IPS-15b (cell line): Measurements from ENCODE around the gene COX7A1.

ENCODE experiments used
- H3K27me3 ChIP-seq: one replicate; pipeline ENCODE4 v1.6.1; 2013; ENCODE audit warnings: low read length; ENCODE audit not compliant: control insufficient read depth, insufficient read depth
- H3K36me3 ChIP-seq: one replicate; pipeline ENCODE4 v1.6.1; 2013; ENCODE audit warnings: low read length; ENCODE audit not compliant: control insufficient read depth, insufficient read depth
- H3K4me1 ChIP-seq: one replicate; pipeline ENCODE4 v1.6.1; 2013; ENCODE audit warnings: mild to moderate bottlenecking, low read length; ENCODE audit not compliant: control insufficient read depth, insufficient read depth
- H3K4me3 ChIP-seq: one replicate; pipeline ENCODE4 v1.5.1; 2013; ENCODE audit warnings: low read depth, low read length
- H3K9ac ChIP-seq: one replicate; pipeline ENCODE4 v1.6.1; 2013; ENCODE audit warnings: low read depth, mild to moderate bottlenecking, low read length
- H3K9me3 ChIP-seq: one replicate; pipeline ENCODE4 v1.6.1; 2013; ENCODE audit warnings: mild to moderate bottlenecking, low read length; ENCODE audit not compliant: control insufficient read depth, insufficient read depth

The COX7A1 gene

DNA sequence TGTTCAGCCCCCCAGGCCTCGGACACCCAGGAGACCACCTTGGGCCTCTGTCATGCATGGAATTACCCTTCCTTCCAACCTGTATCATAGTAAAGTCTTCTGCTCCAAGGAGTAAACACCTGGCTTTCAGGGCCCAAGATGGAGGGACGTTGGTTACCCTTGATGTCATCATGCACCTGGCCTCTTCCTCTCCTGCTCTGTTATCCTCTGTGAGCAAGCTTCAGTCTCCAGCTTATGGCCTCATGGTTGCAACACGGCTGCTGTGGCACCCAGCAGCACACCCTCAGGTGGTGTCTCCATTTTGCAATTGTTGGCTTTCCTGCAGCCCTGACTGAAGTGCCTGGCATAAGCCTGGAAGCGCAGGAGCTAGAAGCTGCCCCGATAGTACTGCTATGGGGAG lies 45.3 kb downstream of the COX7A1 start:
- no peak overlapping the region for H3K4me3 ChIP-seq
- no peaks in the 10 kb centered on the region for H3K9me3 ChIP-seq
- H3K9ac ChIP-seq, result no peak overlapping the region
- peaks cover 11% of the 10 kb centered on the region for H3K4me1 ChIP-seq
- no peaks in the 10 kb centered on the region for H3K27me3 ChIP-seq
- H3K36me3 ChIP-seq, result peaks cover 33% of the 10 kb centered on the region

GRCh38 chr19:36106441-36106840 lies 45.8 kb downstream of the COX7A1 start:
- no peaks in the 10 kb centered on the region for H3K9me3 ChIP-seq
- no peak overlapping the region for H3K9ac ChIP-seq
- peaks cover 9% of the 10 kb centered on the region for H3K4me1 ChIP-seq
- H3K27me3 ChIP-seq, result no peaks in the 10 kb centered on the region
- H3K36me3 ChIP-seq, result peaks cover 38% of the 10 kb centered on the region
- H3K4me3 ChIP-seq, result no peak overlapping the region

DNA sequence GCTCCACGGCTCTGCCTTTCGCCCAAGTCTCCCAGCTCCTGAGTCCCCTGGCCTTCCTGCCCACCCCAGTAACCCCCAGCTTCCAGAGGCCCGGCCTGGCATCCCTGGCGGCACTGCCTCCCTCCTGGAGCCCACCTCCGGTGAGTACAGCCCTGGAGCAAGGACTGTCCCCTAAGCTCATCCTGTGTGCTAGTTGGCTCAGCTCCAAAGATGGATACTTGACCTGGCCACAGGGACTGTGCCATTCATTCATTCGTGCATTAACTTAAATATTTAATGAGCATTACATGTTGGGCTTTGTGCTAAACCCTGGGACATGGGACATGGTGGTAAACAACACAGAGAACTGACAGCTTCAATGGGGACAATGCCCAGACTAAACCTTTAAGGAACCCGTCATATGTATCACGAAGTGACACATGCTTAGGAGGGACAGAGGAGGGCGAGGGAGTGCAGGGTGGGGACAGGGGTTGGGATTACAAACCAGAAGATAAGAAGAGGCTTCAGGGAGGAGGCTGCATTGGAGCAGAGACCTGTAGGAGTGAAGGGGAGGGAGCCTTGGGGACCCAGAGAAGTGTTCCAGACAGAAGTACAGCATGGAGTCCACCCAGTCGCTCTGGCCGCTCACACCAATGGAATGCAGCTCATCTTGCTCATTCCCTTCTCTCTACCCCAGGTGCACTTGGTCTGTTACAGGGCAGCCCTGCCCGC lies 48.2 kb downstream of the COX7A1 start:
- Histone ChIP-seq H3K36me3 (peaks cover 59% of the 10 kb centered on the region), H3K27me3 (no peaks in the 10 kb centered on the region), H3K4me3 (no peak overlapping the region), H3K9me3 (no peaks in the 10 kb centered on the region), H3K4me1 (no peaks in the 10 kb centered on the region), H3K9ac (no peak overlapping the region)

GRCh38 chr19:36103040-36103626 lies 49.1 kb downstream of the COX7A1 start:
- Histone ChIP-seq H3K9ac (no peak overlapping the region), H3K4me3 (no peak overlapping the region), H3K36me3 (peaks cover 63% of the 10 kb centered on the region), H3K9me3 (no peaks in the 10 kb centered on the region), H3K27me3 (no peaks in the 10 kb centered on the region), H3K4me1 (no peaks in the 10 kb centered on the region)

DNA sequence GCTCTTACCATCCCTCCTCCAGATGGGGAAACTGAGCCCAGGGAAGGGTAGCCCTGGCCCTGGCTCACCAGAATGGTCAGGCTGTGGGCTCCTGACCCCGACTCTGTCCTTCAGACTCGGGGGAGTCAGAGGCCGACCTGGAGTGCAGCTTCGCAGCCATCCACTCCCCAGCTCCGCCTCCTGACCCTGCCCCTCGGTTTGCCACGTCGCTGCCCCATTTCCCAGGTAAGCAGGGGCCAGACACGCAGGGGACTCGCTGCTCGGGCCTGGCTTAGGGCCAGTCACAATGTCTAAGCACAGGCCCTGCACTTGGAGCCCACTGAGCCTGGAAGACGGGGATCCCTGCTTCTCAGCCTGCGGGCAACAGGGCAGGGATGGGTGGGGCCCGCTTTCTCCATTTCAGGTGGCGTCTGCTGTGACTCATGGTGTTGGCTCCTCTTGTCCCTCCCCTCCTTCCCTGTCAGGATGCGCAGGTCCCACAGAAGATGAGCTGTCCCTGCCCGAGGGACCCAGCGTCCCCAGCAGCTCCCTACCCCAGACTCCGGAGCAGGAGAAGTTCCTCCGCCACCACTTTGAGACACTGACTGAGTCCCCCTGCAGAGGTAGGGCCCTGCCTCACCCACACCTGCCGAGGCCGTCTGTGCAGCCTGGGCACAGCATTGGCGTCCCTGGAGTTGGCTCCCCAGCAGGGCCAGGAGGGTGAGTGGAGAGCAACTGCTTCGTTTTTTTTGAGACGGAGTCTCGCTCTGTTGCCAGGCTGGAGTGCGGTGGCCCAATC lies 50.5 kb downstream of the COX7A1 start:
- no peaks in the 10 kb centered on the region for H3K4me1 ChIP-seq
- no peak overlapping the region for H3K9ac ChIP-seq
- no peaks in the 10 kb centered on the region for H3K9me3 ChIP-seq
- H3K27me3 ChIP-seq, result no peaks in the 10 kb centered on the region
- no peak overlapping the region for H3K4me3 ChIP-seq
- H3K36me3 ChIP-seq, result peaks cover 71% of the 10 kb centered on the region
